ENCODE data around the gene DNAAF5.

The DNAAF5 gene

GRCh38 chr7:703049-703448, 23.4 kb upstream of the DNAAF5 start:
- Histone ChIP-seq H3K27ac (ENCODE audit: poor library complexity, severe bottlenecking) (no peak overlapping the region), H3K36me3 (ENCODE audit: low read depth) (peaks cover 4% of the 10 kb centered on the region; the same call in 1 of the 2 replicates), H3K27me3 (ENCODE audit: insufficient read depth, poor library complexity, severe bottlenecking) (no peaks in the 10 kb centered on the region), H3K9me3 (ENCODE audit: severe bottlenecking) (no peaks in the 10 kb centered on the region), H3K4me3 (ENCODE audit: severe bottlenecking) (no peak overlapping the region), H3K4me1 (ENCODE audit: insufficient read depth, poor library complexity, severe bottlenecking) (no peaks in the 10 kb centered on the region)
- ATAC-seq (ENCODE audit: low read depth) (no peak), DNase-seq (ENCODE audit: low spot score) (no peak)
- no peak for TF ChIP-seq CTCF (IDR thresholded peaks at IDR 0.05; ENCODE audit: poor library complexity, severe bottlenecking)

- Histone ChIP-seq H3K4me1 (ENCODE audit: insufficient read depth, poor library complexity, severe bottlenecking) (no peaks in the 10 kb centered on the region), H3K27me3 (ENCODE audit: insufficient read depth, poor library complexity, severe bottlenecking) (no peaks in the 10 kb centered on the region), H3K9me3 (ENCODE audit: severe bottlenecking) (no peaks in the 10 kb centered on the region), H3K36me3 (ENCODE audit: low read depth) (peaks cover 4% of the 10 kb centered on the region; the same call in 1 of the 2 replicates), H3K4me3 (ENCODE audit: severe bottlenecking) (no peak overlapping the region), H3K27ac (ENCODE audit: poor library complexity, severe bottlenecking) (no peak overlapping the region)
- no peak for TF ChIP-seq CTCF (IDR thresholded peaks at IDR 0.05; ENCODE audit: poor library complexity, severe bottlenecking)
- ATAC-seq (ENCODE audit: low read depth) (no peak), DNase-seq (ENCODE audit: low spot score) (no peak)
Measured at GRCh38 chr7:706721-707120, 19.8 kb upstream of the DNAAF5 start.

- TF ChIP-seq CTCF (IDR thresholded peaks at IDR 0.05; ENCODE audit: poor library complexity, severe bottlenecking), result no peak
- Histone ChIP-seq H3K27me3 (ENCODE audit: insufficient read depth, poor library complexity, severe bottlenecking) (no peaks in the 10 kb centered on the region), H3K4me1 (ENCODE audit: insufficient read depth, poor library complexity, severe bottlenecking) (no peaks in the 10 kb centered on the region), H3K36me3 (ENCODE audit: low read depth) (peaks cover 4% of the 10 kb centered on the region; the same call in 1 of the 2 replicates), H3K27ac (ENCODE audit: poor library complexity, severe bottlenecking) (no peak overlapping the region), H3K4me3 (ENCODE audit: severe bottlenecking) (no peak overlapping the region), H3K9me3 (ENCODE audit: severe bottlenecking) (no peaks in the 10 kb centered on the region)
- ATAC-seq (ENCODE audit: low read depth), result no peak
- no peak for DNase-seq (ENCODE audit: low spot score)
Measured at GRCh38 chr7:707296-708000, 19.1 kb upstream of the DNAAF5 start.

- no peak for TF ChIP-seq CTCF (IDR thresholded peaks at IDR 0.05; ENCODE audit: poor library complexity, severe bottlenecking)
- Histone ChIP-seq H3K27ac (ENCODE audit: poor library complexity, severe bottlenecking) (no peak overlapping the region), H3K4me1 (ENCODE audit: insufficient read depth, poor library complexity, severe bottlenecking) (no peaks in the 10 kb centered on the region), H3K27me3 (ENCODE audit: insufficient read depth, poor library complexity, severe bottlenecking) (no peaks in the 10 kb centered on the region), H3K9me3 (ENCODE audit: severe bottlenecking) (no peaks in the 10 kb centered on the region), H3K4me3 (ENCODE audit: severe bottlenecking) (no peak overlapping the region), H3K36me3 (ENCODE audit: low read depth) (no peaks in the 10 kb centered on the region)
- ATAC-seq (ENCODE audit: low read depth), result no peak
- no peak for DNase-seq (ENCODE audit: low spot score)
Measured at GRCh38 chr7:710161-710560, 16.3 kb upstream of the DNAAF5 start.

Measured in RWPE2 (cell line).